HEK293 (cell line): Measurements from ENCODE around the gene RBPJL.

ENCODE experiments used
- GLIS1 ChIP-seq: fragments of 450-650 bp; formaldehyde crosslinking; IDR thresholded peaks from 2 replicates; pipeline ENCODE4 v1.5.1; 2016; ENCODE audit warnings: missing biosample characterization, missing genetic modification characterization
- KLF10 ChIP-seq: fragments of 450-650 bp; IDR thresholded peaks from 2 replicates; pipeline ENCODE4 v1.5.1; 2018; ENCODE audit warnings: missing biosample characterization, mild to moderate bottlenecking, missing genetic modification characterization
- KLF8 ChIP-seq: fragments of 450-650 bp; formaldehyde crosslinking; IDR thresholded peaks from 2 replicates; pipeline ENCODE4 v1.5.1; 2016; ENCODE audit warnings: missing biosample characterization, missing genetic modification characterization
- KLF9 ChIP-seq: fragments of 450-650 bp; formaldehyde crosslinking; IDR thresholded peaks from 2 replicates; pipeline ENCODE4 v1.5.1; 2016; ENCODE audit warnings: missing biosample characterization, missing genetic modification characterization, low read depth
- PRDM10 ChIP-seq: fragments of 450-650 bp; formaldehyde crosslinking; IDR thresholded peaks from 2 replicates; pipeline ENCODE4 v1.5.1; 2016; ENCODE audit warnings: missing biosample characterization, missing genetic modification characterization
- PRDM6 ChIP-seq: fragments of 450-650 bp; formaldehyde crosslinking; IDR thresholded peaks from 2 replicates; pipeline ENCODE4 v1.5.1; 2017; ENCODE audit warnings: missing biosample characterization, missing genetic modification characterization
- SP2 ChIP-seq: fragments of 450-650 bp; formaldehyde crosslinking; IDR thresholded peaks from 2 replicates; pipeline ENCODE4 v1.5.1; 2016; ENCODE audit warnings: missing biosample characterization, missing genetic modification characterization
- ZBTB20 ChIP-seq: fragments of 450-650 bp; formaldehyde crosslinking; IDR thresholded peaks from 2 replicates; pipeline ENCODE4 v1.5.1; 2016; ENCODE audit warnings: missing biosample characterization, missing genetic modification characterization
- ZFP41 ChIP-seq: fragments of 450-650 bp; formaldehyde crosslinking; IDR thresholded peaks from 2 replicates; pipeline ENCODE4 v1.5.1; 2016; ENCODE audit warnings: missing biosample characterization, missing genetic modification characterization, borderline replicate concordance
- ZNF10 ChIP-seq: fragments of 450-650 bp; formaldehyde crosslinking; IDR thresholded peaks from 2 replicates; pipeline ENCODE4 v1.5.1; 2017; ENCODE audit warnings: missing biosample characterization, missing genetic modification characterization
- ZNF311 ChIP-seq: fragments of 450-650 bp; formaldehyde crosslinking; IDR thresholded peaks from 2 replicates; pipeline ENCODE4 v1.5.1; 2017; ENCODE audit warnings: missing biosample characterization, missing genetic modification characterization, borderline replicate concordance
- ZNF335 ChIP-seq: fragments of 450-650 bp; formaldehyde crosslinking; conservative IDR thresholded peaks from 2 replicates; pipeline ENCODE4 v1.5.1; 2016; ENCODE audit warnings: missing biosample characterization, missing genetic modification characterization
- ZNF416 ChIP-seq: fragments of 450-650 bp; formaldehyde crosslinking; IDR thresholded peaks from 2 replicates; pipeline ENCODE4 v1.5.1; 2016; ENCODE audit warnings: missing biosample characterization, missing genetic modification characterization
- ZNF433 ChIP-seq: fragments of 450-650 bp; formaldehyde crosslinking; IDR thresholded peaks from 2 replicates; pipeline ENCODE4 v1.5.1; 2016; ENCODE audit warnings: missing biosample characterization, missing genetic modification characterization, low read depth
- ZNF449 ChIP-seq: fragments of 450-650 bp; formaldehyde crosslinking; IDR thresholded peaks from 2 replicates; pipeline ENCODE4 v1.5.1; 2017; ENCODE audit warnings: missing biosample characterization, mild to moderate bottlenecking, missing genetic modification characterization, moderate library complexity
- ZNF549 ChIP-seq: fragments of 450-650 bp; IDR thresholded peaks from 2 replicates; pipeline ENCODE4 v1.5.1; 2018; ENCODE audit warnings: missing biosample characterization, missing genetic modification characterization, mild to moderate bottlenecking, inconsistent platforms, moderate library complexity
- ZNF571 ChIP-seq: fragments of 450-650 bp; formaldehyde crosslinking; IDR thresholded peaks from 2 replicates; pipeline ENCODE4 v1.5.0; 2017; ENCODE audit warnings: missing biosample characterization, missing genetic modification characterization
- ZNF645 ChIP-seq: fragments of 450-650 bp; formaldehyde crosslinking; IDR thresholded peaks from 2 replicates; pipeline ENCODE4; 2016; ENCODE audit warnings: missing biosample characterization, missing genetic modification characterization

The RBPJL gene

GRCh38 chr20:45344168-45344860 is 37.7 kb downstream of the RBPJL start (continued):
- TF ChIP-seq PRDM10 (tag by site-specific recombination) (peak; percentile 27), SP2 (peak; percentile 23; the same call in 1 of the 2 replicates), KLF8 (no peak), ZNF416 (tag by site-specific recombination) (no peak), ZNF571 (tag by site-specific recombination) (no peak), ZNF433 (tag by site-specific recombination) (no peak), KLF10 (tag by site-specific recombination) (no peak), ZNF335 (tag by site-specific recombination) (no peak), ZNF549 (tag by site-specific recombination) (no peak), KLF9 (no peak), ZNF10 (tag by site-specific recombination) (no peak), PRDM6 (tag by site-specific recombination) (no peak), ZNF449 (tag by site-specific recombination) (no peak), ZNF311 (tag by site-specific recombination) (no peak), ZNF645 (tag by site-specific recombination) (no peak), GLIS1 (peak; percentile 15; the same call in 1 of the 2 replicates), ZBTB20 (tag by site-specific recombination) (no peak), ZFP41 (tag by site-specific recombination) (no peak)
